K562 (cell line): ENCODE results near the gene ABL1. TPM values are rescaled to one million over a fixed set of nuclear protein-coding genes. Genes with fewer than 3 reads are reported as not detected.

Experiments used
- ATAC-seq: fragments of 200-7000 bp; cut with Tn5 transposase; 3 replicates; pipeline ENCODE4 v1.9.1; 2020; ENCODE audit warnings: moderate library complexity
- BruUV-seq: library from RNA; stranded (reverse); fragments of 400-500 nt; replicated peaks from 2 replicates; lab custom pipeline; 2021; lab: Mats Ljungman, UMichigan
- CTCF ChIA-PET: fragments of 300-600 bp; formaldehyde crosslinking; extraction: SDS; loops from one replicate; lab custom pipeline; 2021; ENCODE audit warnings: low intra/inter-chr PET ratio; lab: Yijun Ruan, JAX
- POLR2A ChIA-PET: fragments of 300-600, 350-650 bp; sonication (Branson Sonifier 250); formaldehyde crosslinking; extraction: SDS; loops from one replicate; lab custom pipeline; 2021; ENCODE audit warnings: antibody characterized with exemption, inconsistent platforms; lab: Yijun Ruan, JAX
- DNase-seq, 4 experiments: peaks; one replicate each; pipeline versions ENCODE4 v3.0.0 to v3.0.0-alpha.2; 2011 to 2018; ENCODE audit warnings: low spot score in 3 of 4, mixed read lengths in 3 of 4; ENCODE audit errors: extremely low read depth in 1 of 4
- FAIRE-seq: peaks from 2 replicates; lab custom pipeline; 2011; peaks lifted over from hg19 to GRCh38; lab: Jason Lieb, UNC
- H2AFZ ChIP-seq: 2 replicates; pipeline ENCODE4 v1.6.0; 2011; ENCODE audit warnings: low read depth, low read length, control low read depth, inconsistent platforms
- H3K27ac ChIP-seq: fragments of 200-600 bp; 3 replicates; pipeline ENCODE4 v1.8.0; 2011; ENCODE audit warnings: low read depth, mild to moderate bottlenecking, control low read depth, inconsistent platforms, low read length, moderate library complexity, mixed read lengths; ENCODE audit errors: extremely low read depth
- H3K27me3 ChIP-seq, 2 experiments: fragments of 300-600 bp in 1 of 2; 2 replicates in 1 of 2; 3 replicates in 1 of 2; pipeline versions ENCODE4 v1.6.0 to v1.8.0; 2011; ENCODE audit warnings: inconsistent platforms in 2 of 2, low read length in 2 of 2, mild to moderate bottlenecking in 1 of 2, mixed read lengths in 1 of 2, moderate library complexity in 1 of 2; ENCODE audit not compliant: control insufficient read depth in 2 of 2, insufficient read depth in 2 of 2
- H3K36me3 ChIP-seq: fragments of 300-600 bp; 3 replicates; pipeline ENCODE4 v1.8.0; 2011; ENCODE audit warnings: mild to moderate bottlenecking, low read length, inconsistent platforms; ENCODE audit not compliant: control insufficient read depth, insufficient read depth
- H3K4me1 ChIP-seq, 2 experiments: fragments of 200-600 bp in 1 of 2; replicated peaks in 1 of 2; 2 replicates in 1 of 2; 3 replicates in 1 of 2; pipeline versions ENCODE4 v1.5.1 to v1.8.0; 2011; ENCODE audit warnings: inconsistent platforms in 2 of 2, low read length in 2 of 2, mild to moderate bottlenecking in 1 of 2, mixed read lengths in 1 of 2, moderate library complexity in 1 of 2; ENCODE audit not compliant: control insufficient read depth in 2 of 2, insufficient read depth in 2 of 2
- H3K4me2 ChIP-seq: 2 replicates; pipeline ENCODE4 v1.6.1; 2011; ENCODE audit warnings: low read length, control low read depth, inconsistent platforms, mixed read lengths; ENCODE audit not compliant: insufficient read depth
- H3K4me3 ChIP-seq: fragments of 200-600 bp; sonication (generic), shearing (Covaris generic); 2 replicates; pipeline ENCODE4 v1.5.1; 2016; ENCODE audit warnings: control low read depth, inconsistent platforms
- H3K79me2 ChIP-seq: fragments of 200-600 bp; 3 replicates; pipeline ENCODE4 v1.8.0; 2011; ENCODE audit warnings: low read length, inconsistent platforms; ENCODE audit not compliant: control insufficient read depth, insufficient read depth
- H3K9ac ChIP-seq, 2 experiments: 2 replicates each; pipeline versions ENCODE4 v1.6.0 to v1.6.1; 2011; ENCODE audit warnings: low read depth in 2 of 2, low read length in 2 of 2, control low read depth in 1 of 2, inconsistent platforms in 1 of 2, mild to moderate bottlenecking in 1 of 2, mixed read lengths in 1 of 2; ENCODE audit not compliant: insufficient read depth in 1 of 2
- H3K9me1 ChIP-seq: one replicate; pipeline ENCODE4 v1.6.0; 2011; ENCODE audit warnings: inconsistent platforms, mild to moderate bottlenecking, low read length, moderate library complexity; ENCODE audit not compliant: control insufficient read depth, insufficient read depth
- H3K9me3 ChIP-seq: replicated peaks from 2 replicates; pipeline ENCODE4 v1.5.1; 2011; ENCODE audit warnings: low read depth, low read length, inconsistent platforms; ENCODE audit not compliant: control insufficient read depth, insufficient read depth
- H4K20me1 ChIP-seq: replicated peaks from 2 replicates; pipeline ENCODE4 v1.6.1; 2011; ENCODE audit warnings: low read length, inconsistent platforms, mixed read lengths; ENCODE audit not compliant: control insufficient read depth, insufficient read depth
- BACH1 ChIP-seq: fragments of 200-800 bp; sonication (Bioruptor generic); IDR thresholded peaks from 2 replicates; pipeline ENCODE4 v1.6.1; 2016; ENCODE audit warnings: missing genetic modification characterization, missing compliant biosample characterization
- CLOCK ChIP-seq: fragments of 250-450 bp; sonication (Bioruptor Pico); IDR thresholded peaks from 2 replicates; pipeline ENCODE4 v1.4.0; 2020; ENCODE audit warnings: mild to moderate bottlenecking, moderate library complexity, borderline replicate concordance
- HMGXB4 ChIP-seq: sonication (generic); formaldehyde crosslinking; IDR thresholded peaks from 2 replicates; pipeline ENCODE4 v1.8.1; 2023; ENCODE audit warnings: mild to moderate bottlenecking, missing genetic modification reagents
- LARP7 ChIP-seq: fragments of 450-650 bp; IDR thresholded peaks from 2 replicates; pipeline ENCODE4 v1.6.1; 2016
- PCBP2 ChIP-seq: fragments of 200-400 bp; formaldehyde crosslinking; IDR thresholded peaks from 2 replicates; pipeline ENCODE4 v1.6.1; 2018; ENCODE audit warnings: low read length, low read depth, mild to moderate bottlenecking, moderate library complexity; ENCODE audit not compliant: poor library complexity, severe bottlenecking
- ZFP91 ChIP-seq: sonication (generic); formaldehyde crosslinking; IDR thresholded peaks from 2 replicates; pipeline ENCODE4 v1.8.0; 2022; ENCODE audit warnings: mild to moderate bottlenecking, missing genetic modification reagents
- ZNF511 ChIP-seq: sonication (generic); formaldehyde crosslinking; IDR thresholded peaks from 2 replicates; pipeline ENCODE4 v1.8.0; 2022; ENCODE audit warnings: mild to moderate bottlenecking, missing genetic modification reagents
- WGBS: fragments of 100-300 bp; shearing (Covaris generic); methylation state at CpG from one replicate; pipeline ENCODE4 v1.1.6; 2016; ENCODE audit warnings: low coverage, mixed read lengths; ENCODE audit not compliant: insufficient coverage; ENCODE audit errors: missing lambda C conversion rate; 5-methylcytosine and 5-hydroxymethylcytosine counted together
- in situ Hi-C: fragments of 300-500 bp; cut with MboI; formaldehyde crosslinking; loops from 4 replicates; pipeline ENCODE4 v1.15.0; 2018; ENCODE audit warnings: inconsistent platforms, mixed read lengths
- intact Hi-C: fragments of 100-400 bp; cut with micrococcal nuclease; formaldehyde crosslinking; loops from 2 replicates; pipeline ENCODE4 v1.14.2; 2022
- polyA plus RNA-seq, 8 experiments: library from polyadenylated mRNA; depleted of rRNA in 4 of 8; stranded (reverse) in 5 of 8; unstranded in 3 of 8; fragments of >200 nt; fragmentation: Nextera tagmentation in 2 of 8; fragmentation: Illumina TruSeq in 1 of 8; extraction: Ambion mirVana in 2 of 8; extraction: Trizol in 1 of 8; gene quantifications; 2 replicates each; pipeline versions ENCODE4 v1.2.1 to v1.2.3, GENCODE V29; 2011 to 2014; ENCODE audit warnings: inconsistent platforms in 1 of 8, missing spikeins in 1 of 8
- total RNA-seq, 7 experiments: library from RNA; depleted of rRNA in 6 of 7; stranded (reverse); fragments of >200 nt in 6 of 7; fragmentation: Illumina TruSeq in 2 of 7; extraction: Trizol in 2 of 7; gene quantifications; 2 replicates each; pipeline versions ENCODE4 v1.2.1 to v1.2.3, GENCODE V29; 2011 to 2021; ENCODE audit warnings: low replicate concordance in 1 of 7

The ABL1 gene
- total and polyA plus RNA-seq, 9 of the 15 experiments (the other 6 are each of a cell fraction or from before 2014, with no cell fraction given): 1.5 to 130 (median 37.8) TPM

- H4K20me1 ChIP-seq: 0 out of 2 replicates have a peak, but pooled peaks cover 4% of the 10 kb centered on the region
- H3K4me3 ChIP-seq: no peak overlapping the region
- FAIRE-seq (no peak), ATAC-seq (no peak; the same call in 2 of the 3 replicates), DNase-seq (no peak)
- peaks cover 8% of the 10 kb centered on the region; the same call in 1 of the 3 replicates for H3K36me3 ChIP-seq
- POLR2A ChIA-PET: interaction anchor here (0.6 to 7.3 kb wide), 17 partner anchors 8 to 1244 kb away, joined by 3 to 75 read pairs (median 4); no protein-coding TSS in a partner anchor
- H3K79me2 ChIP-seq: no peaks in the 10 kb centered on the region
- in situ Hi-C loops (no loop called here), intact Hi-C loops (no loop called here)
- no peak overlapping the region for H3K27ac ChIP-seq
- no peaks in the 10 kb centered on the region for H3K27me3 ChIP-seq
- H3K4me1 ChIP-seq: no peaks in the 10 kb centered on the region
- WGBS: 73% methylated on average over 7 of the region's 7 CpGs
- H3K9ac ChIP-seq: no peak overlapping the region
- H2AFZ ChIP-seq: no peak overlapping the region
- no peak overlapping the region for H3K4me2 ChIP-seq
- TF ChIP-seq PCBP2 (no peak), ZNF511 (CRISPR knock-in tag) (no peak), CLOCK (no peak), LARP7 (no peak), BACH1 (tag) (no peak), HMGXB4 (CRISPR knock-in tag) (peak; percentile 16; the same call in 1 of the 2 replicates), ZFP91 (CRISPR knock-in tag) (no peak)
- peaks cover 16% of the 10 kb centered on the region for H3K9me3 ChIP-seq
- CTCF ChIA-PET: no interaction called here
- no peaks in the 10 kb centered on the region for H3K9me1 ChIP-seq
- no TSS peak for BruUV-seq
Measured at GRCh38 chr9:130791303-130791894, 43.7 kb upstream of the ABL1 start.
